Bone marrow (tissue), 2 donors: ENCODE measurements around the gene RORC.

Experiments used
- DNase-seq, 2 donors: peaks; one replicate each; lab custom pipeline; 2025; lab: John Stamatoyannopoulos, UW

RORC gene

GRCh38 chr1:151825751-151826660 is 5.6 kb downstream of the RORC start:
- no peak for DNase-seq

- no peak for DNase-seq
Measured at GRCh38 chr1:151825204-151825603, 6.4 kb downstream of the RORC start.

GRCh38 chr1:151823175-151823574 is 8.4 kb downstream of the RORC start:
- DNase-seq: no peak

GRCh38 chr1:151822404-151822803 is 9.2 kb downstream of the RORC start:
- DNase-seq: no peak

- no peak for DNase-seq
Measured at GRCh38 chr1:151820940-151821339, 10.7 kb downstream of the RORC start.

GRCh38 chr1:151819976-151820623 is 11.5 kb downstream of the RORC start:
- DNase-seq: no peak

- DNase-seq: no peak
Measured at GRCh38 chr1:151819227-151819835, 12.3 kb downstream of the RORC start.

GRCh38 chr1:151817353-151817730 is 14.3 kb downstream of the RORC start:
- DNase-seq: no peak

GRCh38 chr1:151816548-151817352 is 14.9 kb downstream of the RORC start:
- DNase-seq: no peak

- DNase-seq: no peak
Measured at GRCh38 chr1:151815716-151816327, 15.8 kb downstream of the RORC start.

GRCh38 chr1:151814971-151815545 is 16.5 kb downstream of the RORC start:
- DNase-seq: no peak

- no peak for DNase-seq
Measured at GRCh38 chr1:151814426-151814825, 17.2 kb downstream of the RORC start.

- no peak for DNase-seq
Measured at GRCh38 chr1:151813271-151813977, 18.2 kb downstream of the RORC start.

GRCh38 chr1:151811181-151811580 is 20.4 kb downstream of the RORC start:
- no peak for DNase-seq

GRCh38 chr1:151809985-151810556 is 21.5 kb downstream of the RORC start:
- no peak for DNase-seq

- no peak for DNase-seq
Measured at GRCh38 chr1:151809290-151809984, 22.2 kb downstream of the RORC start.

GRCh38 chr1:151807766-151808165 is 23.8 kb downstream of the RORC start:
- no peak for DNase-seq

GRCh38 chr1:151807131-151807530 is 24.5 kb downstream of the RORC start:
- DNase-seq: no peak

- no peak for DNase-seq
Measured at GRCh38 chr1:151806170-151806569, 25.4 kb downstream of the RORC start.
